Fibroblast of lung (primary cell): ENCODE data around the gene CNTN1. TPM values are rescaled to one million over a fixed set of nuclear protein-coding genes. Genes with fewer than 3 reads are reported as not detected.

Source experiments
- DNase-seq, 2 donors: peaks; one replicate each; pipeline versions ENCODE4 v3.0.0 to v3.0.0-alpha.2; 2010; ENCODE audit warnings: low read depth in 2 of 2
- H2AFZ ChIP-seq: 2 replicates; pipeline ENCODE4 v1.5.1; 2012; ENCODE audit warnings: low read length, control low read depth, inconsistent platforms
- H3K27ac ChIP-seq: 2 replicates; pipeline ENCODE4 v1.5.1; 2011; ENCODE audit warnings: low read length, control low read depth; ENCODE audit not compliant: insufficient read depth
- H3K27me3 ChIP-seq: 2 replicates; pipeline ENCODE4 v1.5.1; 2011; ENCODE audit warnings: mild to moderate bottlenecking, low read length; ENCODE audit not compliant: control insufficient read depth, insufficient read depth
- H3K36me3 ChIP-seq: 2 replicates; pipeline ENCODE4 v1.5.1; 2011; ENCODE audit warnings: low read length; ENCODE audit not compliant: control insufficient read depth, insufficient read depth
- H3K4me1 ChIP-seq: 2 replicates; pipeline ENCODE4 v1.5.1; 2011; ENCODE audit warnings: low read length; ENCODE audit not compliant: control insufficient read depth, insufficient read depth; ENCODE audit errors: extremely low read depth
- H3K4me2 ChIP-seq: 2 replicates; pipeline ENCODE4 v1.5.1; 2011; ENCODE audit warnings: low read length, control low read depth; ENCODE audit not compliant: insufficient read depth; ENCODE audit errors: extremely low read depth
- H3K4me3 ChIP-seq, 4 experiments: fragments of 200-600 bp in 1 of 4; sonication (generic) in 1 of 4; replicated peaks in 1 of 4; 2 replicates each; pipeline ENCODE4 v1.5.1; 2011 to 2016; ENCODE audit warnings: low read length in 4 of 4, low read depth in 3 of 4, mild to moderate bottlenecking in 3 of 4, control low read depth in 2 of 4, inconsistent platforms in 1 of 4, mixed read lengths in 1 of 4; ENCODE audit not compliant: insufficient read depth in 1 of 4; ENCODE audit errors: control extremely low read depth in 1 of 4
- H3K79me2 ChIP-seq: 2 replicates; pipeline ENCODE4 v1.5.1; 2012; ENCODE audit warnings: mild to moderate bottlenecking, low read length, inconsistent platforms; ENCODE audit not compliant: control insufficient read depth, insufficient read depth
- H3K9ac ChIP-seq: 2 replicates; pipeline ENCODE4 v1.5.1; 2011; ENCODE audit warnings: mild to moderate bottlenecking, low read length, control low read depth; ENCODE audit not compliant: insufficient read depth
- H3K9me3 ChIP-seq: 2 replicates; pipeline ENCODE4 v1.5.1; 2012; ENCODE audit warnings: low read depth, low read length; ENCODE audit not compliant: control insufficient read depth, insufficient read depth
- H4K20me1 ChIP-seq: 2 replicates; pipeline ENCODE4 v1.5.1; 2011; ENCODE audit warnings: low read length; ENCODE audit not compliant: control insufficient read depth, insufficient read depth; ENCODE audit errors: extremely low read depth
- EZH2 ChIP-seq: IDR thresholded peaks from 2 replicates; pipeline ENCODE4 v1.5.1; 2012; ENCODE audit warnings: low read length, control low read depth, mild to moderate bottlenecking; ENCODE audit errors: missing control alignments
- polyA plus RNA-seq, 2 donors: library from polyadenylated mRNA; depleted of rRNA in 1 of 2; stranded (reverse) in 1 of 2; unstranded in 1 of 2; fragments of >200 nt; gene quantifications; 2 replicates each; pipeline ENCODE4 v1.2.1, GENCODE V29; 2011 to 2012; ENCODE audit warnings: missing spikeins in 1 of 2
- total RNA-seq: library from RNA; depleted of rRNA; stranded (reverse); fragments of >200 nt; gene quantifications from 2 replicates; pipeline ENCODE4 v1.2.1, GENCODE V29; 2014
- TF ChIP-seq, protein P1 (sequence below), 2 donors: IDR thresholded peaks in 1 of 2; conservative IDR thresholded peaks in 1 of 2; 1 replicate in 1 of 2; 2 replicates in 1 of 2; pipeline ENCODE4 v1.5.1; 2011 to 2012; ENCODE audit warnings: low read length in 2 of 2, control low read depth in 1 of 2, inconsistent platforms in 1 of 2, low read depth in 1 of 2, mild to moderate bottlenecking in 1 of 2

CNTN1 gene
- total and polyA plus RNA-seq, 2 donors (not counting 1 experiment from before 2014, with no cell fraction given): 0.22 to 0.83 TPM

DNA sequence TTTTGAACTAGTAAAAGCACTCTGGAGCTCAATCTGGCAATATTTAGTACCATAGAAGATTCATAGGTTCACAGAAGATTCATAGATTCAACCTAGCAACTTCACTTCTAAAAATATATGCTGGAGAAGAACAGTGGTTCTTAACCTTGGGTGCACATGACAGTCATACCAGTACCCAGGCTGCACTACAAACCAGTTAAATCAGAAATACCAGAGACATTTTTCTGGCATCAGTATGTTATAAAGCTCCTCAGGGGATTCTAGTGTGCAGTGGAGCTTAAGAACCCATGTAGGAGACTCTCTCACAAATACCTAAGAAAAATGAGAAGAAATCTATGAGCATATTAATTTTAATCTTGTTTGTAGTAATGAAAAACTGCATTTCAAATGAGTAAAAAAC lies 46.6 kb downstream of the CNTN1 start:
- H3K9me3 ChIP-seq: no peaks in the 10 kb centered on the region
- no peak overlapping the region for H3K27ac ChIP-seq
- DNase-seq: no peak
- no peaks in the 10 kb centered on the region for H3K79me2 ChIP-seq
- no peaks in the 10 kb centered on the region for H3K27me3 ChIP-seq
- H3K4me2 ChIP-seq: no peak overlapping the region
- H4K20me1 ChIP-seq: no peaks in the 10 kb centered on the region
- no peak overlapping the region for H3K4me3 ChIP-seq
- H3K4me1 ChIP-seq: no peaks in the 10 kb centered on the region
- no peak overlapping the region for H2AFZ ChIP-seq
- H3K9ac ChIP-seq: no peak overlapping the region
- TF ChIP-seq, protein P1, sequence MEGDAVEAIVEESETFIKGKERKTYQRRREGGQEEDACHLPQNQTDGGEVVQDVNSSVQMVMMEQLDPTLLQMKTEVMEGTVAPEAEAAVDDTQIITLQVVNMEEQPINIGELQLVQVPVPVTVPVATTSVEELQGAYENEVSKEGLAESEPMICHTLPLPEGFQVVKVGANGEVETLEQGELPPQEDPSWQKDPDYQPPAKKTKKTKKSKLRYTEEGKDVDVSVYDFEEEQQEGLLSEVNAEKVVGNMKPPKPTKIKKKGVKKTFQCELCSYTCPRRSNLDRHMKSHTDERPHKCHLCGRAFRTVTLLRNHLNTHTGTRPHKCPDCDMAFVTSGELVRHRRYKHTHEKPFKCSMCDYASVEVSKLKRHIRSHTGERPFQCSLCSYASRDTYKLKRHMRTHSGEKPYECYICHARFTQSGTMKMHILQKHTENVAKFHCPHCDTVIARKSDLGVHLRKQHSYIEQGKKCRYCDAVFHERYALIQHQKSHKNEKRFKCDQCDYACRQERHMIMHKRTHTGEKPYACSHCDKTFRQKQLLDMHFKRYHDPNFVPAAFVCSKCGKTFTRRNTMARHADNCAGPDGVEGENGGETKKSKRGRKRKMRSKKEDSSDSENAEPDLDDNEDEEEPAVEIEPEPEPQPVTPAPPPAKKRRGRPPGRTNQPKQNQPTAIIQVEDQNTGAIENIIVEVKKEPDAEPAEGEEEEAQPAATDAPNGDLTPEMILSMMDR (conservative IDR thresholded peaks at IDR 0.05 in 1 of 2, IDR thresholded peaks at IDR 0.05 in 1 of 2; ENCODE audit: low read depth in 1 of 2, low read length in 2 of 2): no peak
- TF ChIP-seq EZH2: no peak
- H3K36me3 ChIP-seq: no peaks in the 10 kb centered on the region

DNA sequence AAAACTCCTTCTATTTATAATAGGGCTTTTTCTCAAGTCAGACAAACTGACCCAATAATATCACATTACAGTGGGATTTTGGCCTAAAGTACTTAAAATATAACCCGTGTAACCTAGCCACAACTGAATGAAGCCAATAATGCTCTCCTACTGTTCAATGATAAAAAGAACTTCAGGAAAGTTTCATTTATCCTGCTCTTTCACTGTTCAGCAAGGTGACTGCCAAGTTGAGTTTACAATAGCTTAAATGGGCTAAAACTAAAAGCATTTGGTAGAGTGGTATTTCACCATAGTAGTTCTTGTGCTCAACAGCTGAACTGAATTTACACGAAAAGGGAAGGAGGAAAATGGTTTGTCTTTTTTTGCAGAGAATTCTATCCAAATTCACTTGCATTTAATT lies 49.8 kb downstream of the CNTN1 start:
- no peak for DNase-seq
- Histone ChIP-seq H3K79me2 (no peaks in the 10 kb centered on the region), H3K9me3 (no peaks in the 10 kb centered on the region), H3K36me3 (no peaks in the 10 kb centered on the region), H3K4me3 (no peak overlapping the region), H2AFZ (no peak overlapping the region), H3K4me1 (no peaks in the 10 kb centered on the region), H3K27ac (no peak overlapping the region), H3K9ac (no peak overlapping the region), H3K4me2 (no peak overlapping the region), H3K27me3 (no peaks in the 10 kb centered on the region), H4K20me1 (no peaks in the 10 kb centered on the region)
- no peak for TF ChIP-seq EZH2
- TF ChIP-seq, protein P1 (conservative IDR thresholded peaks at IDR 0.05 in 1 of 2, IDR thresholded peaks at IDR 0.05 in 1 of 2; ENCODE audit: low read depth in 1 of 2, low read length in 2 of 2): no peak

DNA sequence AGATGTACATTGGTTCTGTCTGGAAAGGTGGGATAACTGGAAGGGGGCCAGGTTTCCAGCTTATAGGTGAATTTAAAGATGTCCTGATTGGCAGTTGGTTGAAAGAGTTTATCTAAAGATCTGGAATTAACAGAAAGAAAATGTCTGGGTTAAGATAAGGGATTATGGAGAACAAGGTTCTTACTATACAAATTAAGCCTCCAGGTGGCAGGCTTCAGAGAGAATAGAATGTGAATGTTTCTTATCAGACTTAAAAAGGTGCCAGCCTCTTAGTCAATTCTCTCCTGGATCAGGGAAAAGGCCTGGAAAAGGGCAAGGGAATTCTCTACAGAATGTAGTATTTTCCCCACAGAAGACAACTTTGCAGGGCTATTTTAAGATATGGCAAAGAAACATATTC lies 53.1 kb downstream of the CNTN1 start:
- no peak for DNase-seq
- Histone ChIP-seq H3K4me2 (no peak overlapping the region), H3K36me3 (no peaks in the 10 kb centered on the region), H4K20me1 (no peaks in the 10 kb centered on the region), H3K27ac (no peak overlapping the region), H3K27me3 (no peaks in the 10 kb centered on the region), H3K79me2 (no peaks in the 10 kb centered on the region), H3K9me3 (no peaks in the 10 kb centered on the region), H3K4me1 (no peaks in the 10 kb centered on the region), H3K9ac (no peak overlapping the region), H2AFZ (no peak overlapping the region), H3K4me3 (no peak overlapping the region)
- TF ChIP-seq, protein P1 (conservative IDR thresholded peaks at IDR 0.05 in 1 of 2, IDR thresholded peaks at IDR 0.05 in 1 of 2; ENCODE audit: low read depth in 1 of 2, low read length in 2 of 2): no peak
- TF ChIP-seq EZH2: no peak
